ENCODE data around the gene DOK6.

The DOK6 gene

DNA sequence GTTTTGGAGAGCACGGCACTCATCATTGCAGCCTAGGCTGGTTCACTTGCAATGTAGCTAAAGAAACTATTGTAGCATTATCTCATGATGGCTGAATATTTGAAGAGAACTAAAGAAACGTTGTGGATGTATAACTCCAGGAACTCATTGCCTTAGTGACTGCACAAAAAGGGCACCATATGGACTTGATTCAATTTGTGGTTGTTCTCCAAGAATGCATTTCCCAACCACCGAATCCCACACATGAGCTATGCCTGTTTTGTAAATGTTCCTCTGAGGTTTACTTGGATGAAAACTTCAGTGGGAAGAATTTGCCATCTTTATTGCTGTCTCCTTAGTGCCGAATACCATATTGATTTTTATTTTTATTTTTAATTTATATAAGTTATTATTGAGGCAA, 43.5 kb downstream of the DOK6 start:
- no peak for DNase-seq

DNA sequence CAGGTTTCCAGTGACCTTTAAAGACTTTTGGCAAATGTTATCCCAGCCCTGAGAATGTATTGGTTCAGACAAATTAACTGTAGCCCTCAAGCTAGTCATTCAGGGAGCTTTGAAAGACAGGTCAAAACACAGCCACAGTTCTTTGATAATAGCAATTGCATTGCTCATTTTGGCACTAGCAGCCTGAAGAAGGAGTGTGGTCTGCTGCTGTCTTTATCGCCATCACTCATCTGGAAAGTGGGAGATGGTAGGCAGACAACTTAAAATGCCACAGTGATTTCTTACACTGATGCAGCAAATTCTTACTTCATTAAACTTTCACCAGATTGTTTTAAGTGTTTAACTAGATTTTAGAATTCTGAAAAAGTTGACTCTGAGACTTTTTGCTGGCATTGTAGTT, 47.2 kb downstream of the DOK6 start:
- no peak for DNase-seq

DNA sequence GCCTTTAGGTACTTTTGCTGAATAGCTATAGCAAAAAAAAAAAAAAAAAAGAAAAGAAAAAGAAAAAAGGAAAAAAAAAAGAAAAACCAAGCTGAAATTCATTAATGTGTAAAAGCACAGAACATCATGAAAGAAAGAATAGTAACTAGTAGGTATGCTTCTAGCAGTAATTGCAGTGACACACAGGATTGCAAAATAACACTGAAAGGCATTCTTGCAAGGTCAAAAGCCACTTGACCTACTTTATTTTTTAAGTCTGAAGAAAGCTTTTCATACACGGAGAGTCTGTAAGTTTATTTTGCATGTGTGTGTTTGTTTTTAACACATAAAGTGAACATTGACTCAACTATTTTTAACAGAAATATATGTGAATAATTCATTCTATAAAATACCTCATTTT, 54.4 kb downstream of the DOK6 start:
- no peak for DNase-seq

DNA sequence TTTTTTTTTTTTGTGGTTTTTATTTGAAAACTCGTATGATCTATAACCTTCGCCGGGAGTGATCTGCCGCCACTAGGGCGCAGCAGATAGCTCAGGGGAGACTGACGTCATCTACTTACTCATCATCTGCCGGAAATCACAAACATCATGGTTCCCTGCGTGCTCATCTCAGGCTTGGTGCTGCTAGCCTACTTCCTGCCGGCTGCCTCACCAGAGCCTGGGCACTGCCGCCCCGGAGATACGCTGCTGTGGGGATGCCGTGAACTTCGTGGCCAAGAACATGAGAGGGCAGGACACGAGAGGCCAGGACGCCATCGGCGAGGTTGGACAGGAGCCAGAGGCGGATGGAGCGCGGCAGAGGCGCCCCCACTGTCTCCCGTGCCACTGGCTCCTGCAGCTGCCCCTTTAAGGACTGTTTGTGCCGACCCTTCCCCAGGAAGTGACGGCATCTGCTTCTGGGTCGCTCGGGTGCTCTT, 68.8 kb downstream of the DOK6 start:
- DNase-seq: peak; percentile 46

DNA sequence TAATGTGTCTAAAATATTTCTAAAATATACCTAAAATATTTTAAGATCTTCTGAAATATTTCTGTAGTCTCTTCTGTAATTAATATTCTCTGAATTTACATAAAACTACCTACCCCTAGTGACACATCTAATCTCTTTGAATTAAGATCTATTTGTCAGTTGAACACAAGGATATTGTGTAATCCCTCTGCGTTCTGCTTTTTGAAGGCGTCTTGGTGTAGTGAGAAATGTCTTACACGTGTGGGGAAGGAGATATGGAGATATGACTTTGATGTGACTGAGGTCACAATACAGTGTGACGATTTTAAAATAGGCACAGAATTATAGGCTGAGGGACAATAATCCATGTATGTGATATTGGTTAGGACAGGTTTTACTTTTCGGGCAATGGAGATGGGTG, 79.8 kb downstream of the DOK6 start:
- no peak for DNase-seq

DNA sequence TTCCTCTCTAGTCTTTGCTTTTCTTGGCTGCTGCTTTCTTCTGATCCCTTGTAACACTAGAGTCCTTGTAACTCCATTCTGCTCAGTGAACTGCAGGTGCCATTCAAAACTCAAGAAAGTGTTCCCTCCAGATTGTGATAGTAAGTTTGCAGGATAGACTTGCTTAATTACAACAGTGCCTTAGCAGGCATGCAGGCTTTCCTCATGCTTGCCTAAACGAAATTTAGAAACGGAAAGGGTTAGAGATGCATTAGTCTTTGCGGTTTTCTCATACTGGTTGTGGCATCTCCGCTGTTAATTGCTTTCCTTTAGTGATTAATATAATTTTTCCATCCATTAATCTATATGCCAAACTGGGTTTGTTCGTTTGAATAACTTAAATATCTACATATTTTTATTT, 82.9 kb downstream of the DOK6 start:
- no peak for DNase-seq

DNA sequence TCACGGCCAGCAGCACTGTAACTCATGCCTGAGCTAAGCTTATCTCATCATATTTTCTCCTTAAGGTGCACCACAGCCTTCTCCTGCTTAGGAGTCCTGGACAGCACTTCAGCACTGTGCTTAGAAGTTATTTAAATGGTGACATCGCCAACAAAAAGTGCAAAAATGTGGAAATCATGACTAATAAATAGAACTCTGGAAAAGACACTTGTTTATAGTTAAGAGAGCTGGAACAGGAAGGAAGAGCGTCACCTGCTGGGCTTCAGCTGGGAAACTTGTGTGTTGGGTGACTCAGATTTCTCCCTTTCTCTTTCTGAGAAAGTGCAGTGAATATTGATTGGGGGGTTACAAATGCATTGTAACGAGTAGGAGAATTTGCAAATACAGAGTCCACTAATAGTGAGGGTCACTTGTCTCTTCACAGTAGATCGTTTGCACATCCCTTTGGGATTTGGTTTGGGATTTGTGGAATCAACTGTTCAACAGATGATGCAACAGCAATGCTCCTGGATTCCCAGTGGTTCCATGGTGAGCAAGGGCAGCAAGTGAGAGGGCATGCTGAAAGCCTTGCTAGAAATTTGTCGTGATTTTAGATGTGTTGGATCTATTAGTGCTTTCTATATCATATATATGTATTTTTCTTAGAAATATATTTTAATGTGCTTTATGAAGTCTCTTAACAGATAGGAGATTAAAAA, 84.2 kb downstream of the DOK6 start:
- no peak for DNase-seq

DNA sequence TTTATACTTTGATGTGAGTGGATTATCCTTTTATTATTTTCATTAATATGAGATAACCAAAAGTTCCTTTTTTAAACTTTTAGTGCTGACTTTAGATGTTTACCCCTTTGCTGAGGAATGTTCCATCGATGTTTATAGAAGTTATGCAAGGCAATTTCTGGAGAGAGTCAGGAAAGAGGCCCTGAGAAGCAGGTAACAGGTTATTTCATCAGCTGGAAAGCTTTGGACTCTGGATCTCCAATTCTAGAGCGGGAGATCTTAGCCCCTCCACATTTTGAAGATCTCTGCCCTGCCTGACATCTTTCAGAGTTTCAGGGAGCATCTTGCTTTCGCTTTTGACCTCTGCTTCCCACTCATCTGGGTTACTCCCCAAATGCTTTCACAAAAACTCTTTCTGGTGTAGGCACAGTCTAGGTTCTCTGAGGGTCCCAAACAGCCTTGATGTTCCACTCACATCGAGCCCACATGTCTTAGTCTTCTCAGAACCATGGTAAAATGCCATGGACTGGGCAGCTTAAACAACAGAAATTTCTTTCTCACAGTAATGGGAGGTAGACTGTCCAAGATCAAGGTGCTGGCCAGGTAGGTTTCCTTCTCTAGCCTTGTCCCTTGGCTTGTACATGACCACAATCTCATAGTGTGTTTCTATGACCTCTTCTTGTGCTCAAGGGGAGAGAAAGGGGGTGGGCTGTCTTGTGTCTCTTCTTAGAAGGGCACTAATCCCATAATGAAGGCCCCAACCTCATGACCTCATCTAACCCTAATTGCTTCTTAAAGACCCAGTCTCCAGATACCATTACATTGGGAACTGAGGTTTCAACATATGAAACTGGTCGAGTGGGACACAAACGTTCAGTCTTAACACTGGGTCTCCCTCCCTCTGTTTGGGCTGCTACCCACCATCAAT, 87.1 kb downstream of the DOK6 start:
- no peak for DNase-seq

DNA sequence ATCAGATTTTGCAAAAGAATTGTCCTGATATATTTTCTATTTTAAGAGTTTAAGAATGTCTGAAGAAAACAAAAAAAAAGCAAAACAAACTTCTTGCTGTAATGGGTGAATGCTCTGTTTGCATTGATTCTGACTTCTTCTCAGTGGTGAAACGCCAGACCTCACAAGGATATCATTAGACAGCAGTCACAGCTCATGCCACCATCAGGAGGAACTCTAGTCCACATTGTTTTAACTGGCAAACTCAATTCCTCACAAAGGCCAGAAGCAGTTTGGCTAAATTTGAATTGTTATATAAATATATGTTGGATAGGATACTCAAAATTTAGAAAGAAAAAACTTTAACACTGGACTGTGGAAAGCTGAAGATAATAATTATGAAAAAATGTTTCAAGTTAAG, 89.4 kb downstream of the DOK6 start:
- no peak for DNase-seq

DNA sequence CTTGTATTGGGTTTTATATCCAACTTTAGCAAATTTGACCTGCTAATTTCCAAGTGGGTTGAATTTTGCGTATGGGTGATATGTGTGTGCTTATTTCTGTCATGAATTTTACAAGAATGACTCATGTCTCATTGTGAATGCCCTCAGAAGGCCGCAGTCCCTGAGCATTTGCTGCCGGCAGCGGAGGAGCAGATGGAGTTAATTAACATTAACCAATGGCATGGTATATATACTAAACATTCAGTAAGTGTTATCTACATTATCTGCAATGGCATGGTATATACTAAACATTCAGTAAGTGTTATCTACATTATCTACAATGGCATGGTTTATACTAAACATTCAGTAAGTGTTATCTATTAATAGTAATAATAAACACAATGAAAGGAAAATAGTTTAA, 90.1 kb downstream of the DOK6 start:
- DNase-seq: no peak

DNA sequence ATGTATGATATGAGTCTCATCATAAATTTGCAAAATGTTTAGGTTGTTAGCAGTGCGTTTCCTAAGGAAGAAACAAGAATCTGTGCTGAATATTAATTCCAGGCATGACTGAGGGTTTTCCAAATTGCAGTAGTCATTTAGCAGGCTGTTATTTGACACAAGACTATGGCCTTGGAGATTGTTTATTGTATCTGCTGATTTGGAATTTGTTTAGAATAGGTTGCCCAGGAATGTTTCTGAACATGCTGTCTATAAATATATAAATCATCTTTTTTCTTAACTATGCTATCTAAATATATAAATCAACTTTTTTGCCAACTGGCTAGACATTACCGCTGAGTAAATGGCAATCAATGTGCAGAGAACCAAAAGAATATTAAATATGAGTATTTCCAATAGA, 90.9 kb downstream of the DOK6 start:
- no peak for DNase-seq

DNA sequence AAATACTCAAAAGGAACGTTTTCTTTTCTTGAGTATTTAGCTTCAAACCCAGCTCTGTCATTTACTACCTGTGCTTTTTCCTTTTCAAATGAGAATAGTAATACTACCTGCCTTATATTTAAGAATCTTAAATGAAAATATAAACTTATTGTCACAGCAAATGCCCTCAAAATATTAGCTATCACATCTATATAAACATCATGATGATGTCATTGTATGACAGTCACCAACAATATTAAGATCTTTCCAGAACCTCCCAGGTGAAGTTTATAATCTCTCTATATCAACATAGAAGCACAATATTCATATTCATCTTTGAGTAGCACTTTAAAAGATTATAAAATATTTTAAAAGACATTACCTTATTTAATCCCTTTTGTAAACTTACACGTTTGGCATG, 92.2 kb downstream of the DOK6 start:
- DNase-seq: no peak

DNA sequence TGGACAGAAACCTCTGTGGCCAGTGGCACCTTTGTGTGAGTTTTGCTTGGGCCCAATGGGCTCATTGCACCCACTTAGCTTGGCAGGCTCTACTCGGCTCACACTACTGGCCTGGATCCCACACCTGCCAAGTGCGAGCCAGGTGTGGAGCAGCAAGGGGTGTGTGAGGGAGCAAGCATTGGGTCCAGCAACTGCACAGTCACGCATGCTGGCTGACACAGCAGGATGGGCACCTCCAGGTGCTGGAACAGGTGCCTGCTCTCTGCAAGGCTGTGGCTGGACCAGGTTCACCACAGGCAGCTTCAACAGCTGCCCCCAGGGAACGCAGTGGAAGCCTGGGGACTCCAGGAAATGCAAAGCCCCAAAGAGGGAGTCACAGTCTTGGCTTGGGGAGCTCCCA, 94.2 kb downstream of the DOK6 start:
- no peak for DNase-seq

DNA sequence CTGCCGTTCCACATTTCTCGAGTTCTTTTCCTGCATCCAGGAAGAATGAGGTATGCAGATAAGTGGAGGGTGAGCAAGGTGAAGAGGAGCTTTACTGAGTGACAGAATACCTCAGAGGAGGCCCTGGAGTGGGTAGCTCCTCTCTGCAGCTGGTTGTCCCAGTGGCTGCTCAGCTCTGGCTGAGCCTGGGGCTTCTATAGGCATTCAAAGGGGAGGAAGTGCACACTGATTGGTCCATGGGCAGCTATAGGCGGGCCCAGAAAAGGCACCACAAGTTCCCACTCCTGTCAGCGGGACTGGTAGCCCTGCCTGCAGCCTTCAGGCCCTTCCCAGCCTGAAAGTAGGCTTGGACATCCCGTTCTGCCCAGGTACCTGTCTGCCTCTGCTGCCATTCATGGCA, 94.7 kb downstream of the DOK6 start:
- no peak for DNase-seq

DNA sequence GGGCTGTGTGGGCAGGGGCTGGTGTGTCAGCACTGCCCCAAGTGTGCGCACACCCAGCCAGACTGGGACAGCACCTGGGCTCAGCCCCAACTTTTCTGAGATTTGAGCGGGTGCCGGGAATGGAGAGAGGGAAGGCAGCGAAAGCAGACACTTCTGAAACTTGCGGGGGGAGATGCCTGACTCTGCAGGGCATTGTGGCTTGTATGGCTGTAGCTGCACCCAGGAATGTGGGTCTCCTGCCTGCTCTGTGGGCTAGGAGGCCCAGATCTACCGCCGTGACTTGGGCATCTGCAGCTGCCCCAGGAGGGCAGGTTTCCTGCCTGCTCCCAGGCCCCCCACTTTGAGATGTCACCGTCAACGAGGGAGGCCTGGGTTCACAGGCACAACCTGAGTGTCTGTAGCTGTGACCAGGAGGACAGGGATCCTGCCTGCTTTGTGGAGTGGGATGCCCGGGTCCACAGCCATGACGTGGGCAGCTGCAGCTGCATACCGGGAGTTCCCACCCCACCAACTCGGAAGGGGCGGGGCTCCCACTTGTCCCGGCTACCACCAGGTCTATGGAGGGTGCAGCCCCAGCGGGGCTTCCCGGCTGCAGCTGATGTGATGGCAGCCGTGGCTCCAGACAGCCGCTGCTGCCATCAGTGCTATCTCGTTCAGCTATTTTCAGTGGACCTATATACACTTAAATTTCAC, 95.3 kb downstream of the DOK6 start:
- DNase-seq: no peak

DNA sequence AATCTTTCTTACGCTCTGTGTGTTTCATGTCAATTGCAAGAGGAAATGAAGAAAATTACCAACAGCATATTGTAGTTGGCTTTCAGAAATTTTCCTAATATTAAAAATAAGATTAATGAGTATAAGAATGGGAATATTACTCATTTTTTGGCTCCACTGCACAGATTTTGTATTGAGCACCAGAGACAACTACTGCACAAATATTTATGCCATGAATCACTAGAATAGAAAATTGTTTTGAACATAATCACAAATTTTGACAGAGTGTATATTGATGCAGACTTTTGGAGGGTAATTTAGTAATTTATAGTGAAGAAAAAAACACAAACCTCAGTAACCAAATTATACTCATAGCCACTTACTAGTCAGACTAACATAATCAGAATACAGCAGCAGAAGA, 118.3 kb downstream of the DOK6 start:
- no peak for DNase-seq

DNA sequence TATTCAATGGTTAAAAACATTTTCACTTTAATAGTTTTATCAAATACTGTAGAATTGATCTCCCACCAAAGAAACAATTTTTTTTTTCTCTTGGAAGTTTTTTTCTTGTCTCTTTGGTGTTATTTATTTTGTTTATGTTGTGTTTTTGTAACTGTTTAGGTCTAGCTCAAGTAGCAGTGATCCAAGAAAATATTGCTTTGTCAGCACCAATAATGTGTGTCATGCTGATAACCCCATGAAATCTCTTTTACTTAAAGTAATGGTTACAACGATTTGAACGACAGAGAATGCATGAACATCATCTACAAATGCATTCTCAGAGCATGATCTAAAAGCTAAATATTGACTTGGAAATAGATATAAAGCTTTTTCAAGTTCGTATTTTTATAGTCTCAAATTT, 122.9 kb downstream of the DOK6 start:
- DNase-seq: no peak

DNA sequence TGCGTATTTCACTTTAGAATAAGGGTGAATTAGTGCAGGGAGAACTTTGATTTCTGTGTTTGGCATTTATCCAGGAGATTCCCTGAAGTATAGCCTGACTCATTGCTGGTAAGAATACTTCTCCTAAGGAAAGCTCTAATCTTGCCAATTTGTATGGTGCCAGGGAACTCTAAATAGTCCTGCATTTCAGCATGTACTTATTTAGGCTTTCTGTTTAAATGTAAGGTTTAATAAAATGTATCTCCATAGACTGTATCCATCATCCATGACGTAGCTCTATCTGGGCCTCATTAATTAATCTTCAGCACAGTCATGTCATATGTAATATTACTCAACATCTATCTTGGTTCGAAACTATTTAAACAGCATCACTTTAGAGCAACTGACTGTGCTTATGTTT, 127.7 kb downstream of the DOK6 start:
- no peak for DNase-seq

DNA sequence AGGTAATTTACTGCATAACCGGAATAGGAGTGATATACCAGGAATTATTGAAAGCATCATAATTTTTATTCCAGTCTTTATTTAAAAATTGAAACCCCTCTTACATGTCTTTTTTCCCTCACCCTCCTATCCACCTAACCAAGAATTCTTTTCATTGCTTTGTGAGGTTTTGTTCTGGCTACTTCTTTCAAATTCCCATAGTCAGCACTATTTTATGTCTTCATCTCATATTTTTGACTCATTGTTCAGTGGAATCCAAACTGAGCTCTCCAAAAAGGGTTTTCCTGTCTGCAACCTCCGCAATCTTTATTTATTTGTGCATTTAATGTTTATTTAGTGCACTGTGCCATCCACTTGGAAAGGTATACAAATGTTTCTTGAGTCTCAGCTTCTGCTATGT, 128.5 kb downstream of the DOK6 start:
- DNase-seq: no peak

DNA sequence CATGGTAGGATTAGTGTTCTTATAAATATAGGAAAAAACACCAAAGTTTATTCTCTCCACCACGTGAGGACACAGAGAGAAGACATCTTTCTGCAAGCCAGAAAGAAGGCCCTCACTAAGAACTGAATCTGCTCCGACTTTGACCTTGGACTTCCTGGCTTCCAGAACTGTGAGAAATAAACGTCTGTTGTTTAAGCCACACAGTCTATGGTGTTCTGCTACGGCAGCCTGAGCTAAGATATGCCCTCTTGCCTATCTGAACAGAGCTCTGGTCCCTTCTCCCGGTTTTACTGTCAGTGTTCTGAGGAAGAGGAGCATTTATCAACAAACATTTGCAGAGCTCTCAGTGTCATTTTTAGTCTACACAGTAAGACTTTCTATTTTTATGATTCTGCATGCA, 131.3 kb downstream of the DOK6 start:
- DNase-seq: no peak

DNA sequence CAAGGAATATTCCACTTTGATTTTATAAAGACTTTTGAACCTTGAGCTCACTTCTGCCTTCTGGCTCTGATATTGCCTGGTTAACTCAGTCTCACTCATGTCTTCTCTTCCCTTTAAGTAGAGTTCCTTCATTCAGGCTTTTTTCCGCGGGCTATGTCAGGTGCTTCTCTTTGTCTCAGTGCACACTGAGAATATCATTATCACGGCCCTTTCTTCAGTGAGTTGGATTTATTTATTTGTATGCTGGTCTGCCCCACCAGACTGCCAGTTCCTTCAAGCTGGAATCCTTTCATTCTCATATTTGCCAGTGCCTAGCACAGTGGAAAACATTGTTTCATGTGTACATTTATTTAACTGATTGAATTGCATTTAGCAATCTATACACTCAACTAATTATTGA, 136.5 kb downstream of the DOK6 start:
- no peak for DNase-seq

DNA sequence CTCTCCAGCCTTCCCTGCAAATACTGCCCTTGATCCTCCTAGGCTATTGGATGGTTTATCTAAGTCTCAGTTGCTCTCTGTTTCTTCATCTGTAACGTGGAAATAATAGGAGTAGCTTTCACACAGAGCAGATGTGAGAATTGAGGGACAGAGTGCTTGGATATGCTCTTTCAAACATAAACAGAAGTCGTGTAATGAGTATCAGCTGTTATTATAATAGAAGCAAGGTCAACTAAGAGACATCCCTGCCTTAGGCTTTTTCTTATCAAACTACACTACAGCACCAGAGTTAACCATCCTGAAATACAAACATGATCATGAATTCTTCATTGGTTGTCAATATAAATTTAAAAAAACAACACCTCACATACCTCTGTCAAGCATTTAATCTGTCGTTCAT, 138.2 kb downstream of the DOK6 start:
- no peak for DNase-seq

DNA sequence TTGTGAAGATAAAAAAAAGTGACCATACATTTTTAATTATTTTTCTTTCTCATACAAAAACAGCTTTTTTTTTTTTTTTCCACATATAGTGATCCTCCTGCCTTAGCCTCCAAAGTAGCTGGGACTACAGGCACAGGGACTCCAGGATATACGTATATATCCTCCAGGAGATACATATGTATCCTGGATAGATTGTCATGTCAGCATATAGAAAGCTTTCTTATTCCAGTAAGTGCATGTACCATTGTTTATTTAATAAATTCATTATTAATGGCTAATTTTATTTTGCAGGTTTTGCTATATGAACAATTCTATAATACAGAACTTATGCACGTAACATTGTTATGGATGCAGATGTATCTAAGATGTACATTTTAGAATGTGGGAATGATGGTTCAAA, 138.7 kb downstream of the DOK6 start:
- DNase-seq: no peak

DNA sequence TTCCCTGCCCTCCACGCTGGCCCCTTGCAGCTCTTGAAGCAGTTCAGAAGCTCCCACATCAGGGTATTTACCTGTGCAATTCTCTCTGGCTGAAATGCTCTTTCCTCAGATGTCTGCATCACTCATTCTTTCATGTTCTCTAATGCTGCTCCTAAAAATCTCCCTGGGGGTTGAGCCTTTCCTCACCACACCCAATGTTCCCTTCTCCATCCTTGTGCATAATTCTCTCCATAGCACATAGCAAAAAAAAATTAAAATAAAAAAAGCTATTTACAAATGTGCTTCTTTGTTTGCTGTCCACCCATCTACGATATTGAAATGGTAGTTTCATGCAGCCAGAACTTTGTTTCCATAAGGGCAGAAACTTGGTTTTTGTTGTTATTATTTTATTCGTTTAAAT, 155.5 kb downstream of the DOK6 start:
- no peak for DNase-seq
